Lung (tissue), 12 donors: ENCODE measurements around the gene CD247. TPM values are rescaled to one million over a fixed set of nuclear protein-coding genes. Genes with fewer than 3 reads are reported as not detected.
A peak's percentile ranks its signal among the peaks of the same experiment; 100 is the strongest.

Experiments
- ATAC-seq: fragments of 200-7000 bp; cut with Tn5 transposase; one replicate; pipeline ENCODE4 v1.9.1; 2020; ENCODE audit warnings: moderate number of reproducible peaks; ENCODE audit not compliant: insufficient read depth, low FRiP score
- DNase-seq, 3 donors: peaks; one replicate each; pipeline ENCODE4 v3.0.0-alpha.2; 2013 to 2017
- H3K27ac ChIP-seq, 2 donors: one replicate each; pipeline ENCODE4 v1.5.1; 2013; ENCODE audit warnings: mild to moderate bottlenecking in 2 of 2, moderate library complexity in 2 of 2, control low read depth in 1 of 2, inconsistent platforms in 1 of 2, low read depth in 1 of 2, low read length in 1 of 2
- H3K27me3 ChIP-seq, 3 donors: one replicate each; pipeline ENCODE4 v1.5.1; 2013; ENCODE audit warnings: low read length in 2 of 3; ENCODE audit not compliant: control insufficient read depth in 3 of 3, insufficient read depth in 3 of 3
- H3K36me3 ChIP-seq, 4 donors: one replicate each; pipeline ENCODE4 v1.5.1; 2013; ENCODE audit warnings: low read length in 4 of 4, mild to moderate bottlenecking in 1 of 4, moderate library complexity in 1 of 4; ENCODE audit not compliant: control insufficient read depth in 4 of 4, insufficient read depth in 4 of 4
- H3K4me1 ChIP-seq, 5 donors: one replicate each; pipeline ENCODE4 v1.5.1; 2013; ENCODE audit warnings: low read length in 5 of 5, mild to moderate bottlenecking in 2 of 5, moderate library complexity in 1 of 5; ENCODE audit not compliant: control insufficient read depth in 5 of 5, insufficient read depth in 5 of 5
- H3K4me3 ChIP-seq: one replicate; pipeline ENCODE4 v1.5.1; 2013; ENCODE audit warnings: mild to moderate bottlenecking, control low read depth, moderate library complexity
- H3K9ac ChIP-seq, 2 donors: one replicate each; pipeline ENCODE4 v1.5.1; 2013; ENCODE audit warnings: low read length in 2 of 2, control low read depth in 1 of 2; ENCODE audit not compliant: insufficient read depth in 1 of 2
- H3K9me3 ChIP-seq, 4 donors: one replicate each; pipeline ENCODE4 v1.5.1; 2013; ENCODE audit warnings: low read length in 3 of 4, mild to moderate bottlenecking in 1 of 4, moderate library complexity in 1 of 4; ENCODE audit not compliant: control insufficient read depth in 4 of 4, insufficient read depth in 3 of 4
- WGBS, 2 donors: extraction: QIAGEN DNeasy Blood & Tissue Kit; methylation state at CpG; one replicate each; pipeline ENCODE4 v1.1.7; 2013; 5-methylcytosine and 5-hydroxymethylcytosine counted together
- polyA plus RNA-seq, 2 donors: library from polyadenylated mRNA; stranded (reverse); fragments of 200-250 nt; gene quantifications; one replicate each; pipeline ENCODE4 v1.2.1, GENCODE V29; 2013
- total RNA-seq, 2 donors: library from RNA; depleted of rRNA in 1 of 2; stranded (reverse); fragments of >200 nt in 1 of 2; gene quantifications; one replicate each; pipeline ENCODE4 v1.2.1, GENCODE V29; 2014 to 2021
- TF ChIP-seq, protein P1 (sequence below): IDR thresholded peaks from 2 replicates; pipeline ENCODE4 v1.5.1; 2012; ENCODE audit warnings: mild to moderate bottlenecking; ENCODE audit errors: control extremely low read depth, extremely low read depth
- donor health status: control.
- donor health status: control.
- donor health status: Bipolar disorder and iron deficiency.
- donor health status: healthy.
- donor health status: DM: yes; HTN: yes; CAD: no.

Gene CD247
- total and polyA plus RNA-seq, 4 donors: 3.4 to 5.9 (median 3.8) TPM

DNA sequence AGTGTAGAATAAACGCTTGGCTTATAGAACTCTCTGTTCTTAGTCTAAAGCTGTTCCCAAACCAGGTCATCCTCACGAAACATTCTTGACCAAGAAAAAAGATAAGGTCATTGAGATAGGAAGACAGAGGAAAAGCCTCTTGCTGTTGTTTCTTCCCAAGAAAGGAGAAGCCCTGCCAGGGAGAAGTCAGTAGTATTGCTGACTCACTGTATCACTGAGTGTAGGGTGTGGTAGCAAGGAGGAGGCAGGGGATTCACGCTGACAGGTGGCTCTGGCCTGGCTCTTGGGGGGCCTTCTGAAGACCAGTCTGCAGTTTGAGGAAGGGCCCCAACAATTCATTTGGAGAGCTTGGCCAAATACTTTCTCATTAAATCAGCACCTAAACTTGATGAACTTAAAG, 97.8 kb downstream of the CD247 start:
- Histone ChIP-seq H3K4me1 (peaks cover 0 to 9% (median 0%) of the 10 kb centered on the region in 5 donors), H3K27ac (no peak overlapping the region), H3K27me3 (no peaks in the 10 kb centered on the region), H3K4me3 (no peak overlapping the region), H3K9me3 (no peaks in the 10 kb centered on the region), H3K9ac (no peak overlapping the region), H3K36me3 (peaks cover 0 to 10% (median 7%) of the 10 kb centered on the region in 4 donors)
- TF ChIP-seq, protein P1, sequence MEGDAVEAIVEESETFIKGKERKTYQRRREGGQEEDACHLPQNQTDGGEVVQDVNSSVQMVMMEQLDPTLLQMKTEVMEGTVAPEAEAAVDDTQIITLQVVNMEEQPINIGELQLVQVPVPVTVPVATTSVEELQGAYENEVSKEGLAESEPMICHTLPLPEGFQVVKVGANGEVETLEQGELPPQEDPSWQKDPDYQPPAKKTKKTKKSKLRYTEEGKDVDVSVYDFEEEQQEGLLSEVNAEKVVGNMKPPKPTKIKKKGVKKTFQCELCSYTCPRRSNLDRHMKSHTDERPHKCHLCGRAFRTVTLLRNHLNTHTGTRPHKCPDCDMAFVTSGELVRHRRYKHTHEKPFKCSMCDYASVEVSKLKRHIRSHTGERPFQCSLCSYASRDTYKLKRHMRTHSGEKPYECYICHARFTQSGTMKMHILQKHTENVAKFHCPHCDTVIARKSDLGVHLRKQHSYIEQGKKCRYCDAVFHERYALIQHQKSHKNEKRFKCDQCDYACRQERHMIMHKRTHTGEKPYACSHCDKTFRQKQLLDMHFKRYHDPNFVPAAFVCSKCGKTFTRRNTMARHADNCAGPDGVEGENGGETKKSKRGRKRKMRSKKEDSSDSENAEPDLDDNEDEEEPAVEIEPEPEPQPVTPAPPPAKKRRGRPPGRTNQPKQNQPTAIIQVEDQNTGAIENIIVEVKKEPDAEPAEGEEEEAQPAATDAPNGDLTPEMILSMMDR: no peak
- DNase-seq (no peak), ATAC-seq (no peak)
- 50 to 55% methylated on average over 3 of the region's 3 CpGs for WGBS, 2 donors

DNA sequence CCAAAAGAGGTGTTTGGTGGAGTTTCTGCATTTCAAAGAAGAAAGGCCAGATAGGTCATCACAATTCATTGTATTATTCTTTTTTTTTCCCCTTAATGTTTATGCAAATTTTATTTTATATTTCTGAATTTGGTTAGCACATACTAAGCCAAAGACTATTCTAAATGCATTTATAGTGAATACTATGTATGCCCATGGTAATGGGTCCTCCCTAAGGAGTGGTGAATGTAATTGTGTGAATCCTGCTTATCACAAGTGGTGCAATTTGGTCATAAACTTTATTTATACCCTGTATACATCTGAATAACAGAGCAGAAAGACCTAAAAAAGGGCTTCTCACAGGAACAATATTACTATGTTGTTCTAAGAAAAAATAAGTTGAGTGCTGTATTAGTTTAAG, 99.1 kb downstream of the CD247 start:
- TF ChIP-seq, protein P1: no peak
- Histone ChIP-seq H3K27me3 (no peaks in the 10 kb centered on the region), H3K9me3 (no peaks in the 10 kb centered on the region), H3K36me3 (peaks cover 2 to 12% (median 9%) of the 10 kb centered on the region in 4 donors), H3K4me3 (no peak overlapping the region), H3K27ac (no peak overlapping the region), H3K9ac (no peak overlapping the region), H3K4me1 (peaks cover 0 to 9% (median 0%) of the 10 kb centered on the region in 5 donors)
- DNase-seq (no peak), ATAC-seq (no peak)

DNA sequence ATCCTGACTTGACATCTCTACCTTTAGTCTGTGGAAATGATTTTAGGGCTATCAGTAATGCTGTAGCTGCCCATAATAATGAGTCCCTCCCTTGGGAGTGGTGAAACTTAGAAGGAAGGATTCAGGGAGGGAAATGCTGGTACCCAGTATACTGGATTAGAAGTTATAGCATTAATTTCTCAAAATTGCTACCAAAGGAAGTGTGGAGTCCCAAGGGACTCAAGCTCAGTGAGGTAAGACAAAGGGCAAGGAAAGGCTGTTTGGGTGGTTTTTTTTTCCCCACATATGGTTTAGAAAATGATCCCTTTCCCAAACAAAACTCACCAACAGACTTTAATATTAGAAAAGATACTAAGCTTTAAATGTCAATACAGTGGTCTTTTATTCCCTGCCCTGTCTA, 99.9 kb downstream of the CD247 start:
- Histone ChIP-seq H3K4me3 (no peak overlapping the region), H3K9me3 (no peaks in the 10 kb centered on the region), H3K4me1 (peaks cover 0 to 9% (median 0%) of the 10 kb centered on the region in 5 donors), H3K36me3 (peaks cover 4 to 12% (median 10%) of the 10 kb centered on the region in 4 donors), H3K27ac (no peak overlapping the region), H3K27me3 (no peaks in the 10 kb centered on the region), H3K9ac (no peak overlapping the region)
- TF ChIP-seq, protein P1: no peak
- no peak for ATAC-seq
- DNase-seq: no peak

DNA sequence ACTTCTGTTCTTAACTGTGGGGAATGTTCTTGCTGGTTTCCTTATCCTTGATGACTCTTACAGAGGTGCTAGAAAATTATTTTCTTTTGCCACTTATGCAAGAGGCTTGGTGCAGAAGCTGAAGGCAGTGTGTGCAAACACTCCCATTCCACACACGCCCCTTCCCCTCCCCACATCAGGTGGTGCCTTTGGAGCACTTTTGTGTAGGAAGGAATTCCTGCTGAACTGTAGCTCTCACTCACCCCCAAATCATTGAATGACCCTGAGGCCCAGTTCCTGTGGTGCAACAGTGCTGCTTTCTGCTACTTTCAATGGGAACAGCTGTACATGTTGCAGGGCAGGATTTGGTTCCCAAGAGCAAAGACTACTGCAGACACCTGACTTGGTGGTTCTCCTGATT, 101.8 kb downstream of the CD247 start:
- Histone ChIP-seq H3K9me3 (no peaks in the 10 kb centered on the region), H3K9ac (no peak overlapping the region), H3K4me1 (peaks cover 0 to 9% (median 0%) of the 10 kb centered on the region in 5 donors), H3K4me3 (no peak overlapping the region), H3K36me3 (peaks cover 12 to 23% (median 13%) of the 10 kb centered on the region in 4 donors), H3K27me3 (no peaks in the 10 kb centered on the region), H3K27ac (no peak overlapping the region)
- TF ChIP-seq, protein P1: no peak
- WGBS, 2 donors: 59 to 87% methylated on average over 1 of the region's 1 CpG
- DNase-seq: peak; percentile 38 to 76 (median 62)
- peak; percentile 85 for ATAC-seq
